Measurements from ENCODE around the gene NBEAL1. TPM values are rescaled to one million over a fixed set of nuclear protein-coding genes. Genes with fewer than 3 reads are reported as not detected.

The NBEAL1 gene
- total and polyA plus RNA-seq, 7 experiments from 2014 or later, result 6.2 to 15.9 (median 11.8) TPM

DNA sequence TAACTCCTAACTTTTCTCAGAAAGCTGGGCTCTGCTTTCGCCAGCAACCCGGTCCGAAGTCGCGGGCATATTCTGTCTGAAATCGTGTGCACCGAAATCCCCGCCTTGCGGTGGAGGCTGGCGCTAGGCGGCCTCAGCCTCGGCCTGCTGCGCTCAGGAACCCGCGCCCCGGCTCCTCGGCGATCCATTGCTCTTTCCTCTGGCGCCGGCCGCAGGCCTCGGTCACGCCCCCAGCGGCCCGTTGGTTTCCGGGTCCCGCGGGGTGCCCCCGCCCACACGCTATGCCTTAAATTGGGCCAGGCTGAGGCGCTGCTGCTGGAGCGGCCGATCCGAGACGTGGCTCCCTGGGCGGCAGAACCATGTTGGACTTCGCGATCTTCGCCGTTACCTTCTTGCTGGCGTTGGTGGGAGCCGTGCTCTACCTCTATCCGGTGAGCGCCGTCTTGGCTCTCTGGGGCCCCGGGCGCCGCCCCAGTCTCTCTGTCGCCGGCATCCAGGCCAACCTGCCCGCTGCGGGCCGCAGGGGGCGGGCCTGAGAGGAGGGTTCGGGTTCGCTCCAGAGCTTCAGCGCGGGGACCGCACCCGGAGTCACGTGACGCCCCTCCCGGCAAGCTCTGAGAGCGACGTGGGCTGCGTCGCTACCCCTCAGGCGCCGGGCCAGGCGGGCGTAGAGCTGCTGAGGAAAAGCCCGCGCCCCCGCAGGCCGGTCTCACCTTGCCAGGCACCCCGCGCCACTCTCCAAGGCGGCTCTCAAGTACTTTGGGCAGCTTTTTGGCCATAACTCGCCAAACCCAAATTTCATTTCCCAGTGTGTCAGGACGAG lies 224.2 kb downstream of the NBEAL1 start, which contains the start of gene CYP20A1:
Gene CYP20A1, plus strand, starts transcription at position 315 of the 823 bp plus-strand sequence. Its CDS starts 45 bp downstream, at position 360.
- Histone ChIP-seq H3K4me1 (ENCODE audit: control insufficient read depth in 2 of 2, insufficient read depth in 2 of 2, low read length in 2 of 2) (peaks cover 6 to 14% of the 10 kb centered on the region in 2 donors), H3K4me3 (ENCODE audit: low read length) (peak within 1 kb of the TSS; percentile 97), H3K27ac (ENCODE audit: low read depth, low read length) (peak within 1 kb of the TSS; percentile 98), H3K9me3 (ENCODE audit: control insufficient read depth in 2 of 3, low read length in 3 of 3) (no peaks in the 10 kb centered on the region), H3K36me3 (ENCODE audit: control insufficient read depth in 2 of 3, insufficient read depth in 3 of 3, low read length in 3 of 3) (peaks cover 0 to 18% (median 0%) of the 10 kb centered on the region in 3 experiments), H3K27me3 (ENCODE audit: control insufficient read depth in 2 of 2, insufficient read depth in 2 of 2, low read length in 2 of 2) (no peaks in the 10 kb centered on the region)
- CTCF ChIA-PET, result interaction anchor here (0.5 to 1.9 kb wide), 5 partner anchors 9 to 390 kb away, joined by 3 to 7 read pairs (median 3); no protein-coding TSS in a partner anchor
- POLR2A ChIA-PET, result interaction anchor here (0.6 to 2.7 kb wide), 12 partner anchors 10 to 1788 kb away, joined by 3 to 16 read pairs (median 3); partner anchors contain the start of genes CARF, TRAK2 and WDR12
- DNase-seq (peak; percentile 94 to 99 (median 98)), ATAC-seq (peak; percentile 91)
- Mint-ChIP-seq H3K9me3 (peaks cover 0 to 2% (median 0%) of the 10 kb centered on the region in 11 donors), H3K27me3 (no peaks in the 10 kb centered on the region), H3K27ac (peak within 1 kb of the TSS; percentile 96 to 100 (median 98)), H3K4me1 (peaks cover 25 to 45% (median 33%) of the 10 kb centered on the region in 7 donors), H3K36me3 (peaks cover 4 to 26% (median 23%) of the 10 kb centered on the region in 5 donors), H3K4me3 (peak within 1 kb of the TSS; percentile 90 to 100 (median 95))
- intact Hi-C loops (cut with micrococcal nuclease), result loop anchor here (1.0 to 10.0 kb wide), 18 partner anchors 14 to 1594 kb away; partner anchors contain the start of genes ABI2 (in 2 of the 2), BMPR2 (in 2 of the 2), FAM117B (in 2 of the 2) and NBEAL1 (in 2 of the 2)

DNA sequence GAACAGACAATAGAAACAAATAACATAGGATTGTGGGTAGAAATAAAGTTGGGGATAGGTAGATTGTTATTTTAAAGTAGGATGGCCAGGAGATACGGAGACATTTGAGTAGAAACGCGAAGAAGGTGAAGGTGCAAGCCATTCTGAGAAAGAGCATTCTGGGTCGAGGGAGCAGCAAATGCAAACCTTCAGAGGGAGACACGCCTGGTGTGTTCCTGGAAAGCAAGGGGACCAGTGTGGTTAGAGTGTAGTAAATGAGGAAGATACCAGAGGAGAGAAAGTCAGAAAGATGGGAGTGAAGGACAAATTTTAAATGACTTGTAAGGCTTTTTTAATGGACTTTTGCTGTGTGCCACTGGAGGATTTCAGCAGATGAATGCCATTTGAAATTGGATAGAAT lies 225.8 kb downstream of the NBEAL1 start:
- H3K27me3 ChIP-seq (ENCODE audit: control insufficient read depth in 2 of 2, insufficient read depth in 2 of 2, low read length in 2 of 2), result no peaks in the 10 kb centered on the region
- peak overlapping the region; percentile 63 to 100 (median 98) for H3K27ac Mint-ChIP-seq
- peaks cover 6 to 14% of the 10 kb centered on the region in 2 donors for H3K4me1 ChIP-seq (ENCODE audit: control insufficient read depth in 2 of 2, insufficient read depth in 2 of 2, low read length in 2 of 2)
- CTCF ChIA-PET, result interaction anchor here (1.0 kb wide), 1 partner anchor 11 kb away, joined by 4 read pairs; no protein-coding TSS in a partner anchor
- peak overlapping the region; percentile 98 for H3K27ac ChIP-seq (ENCODE audit: low read depth, low read length)
- peaks cover 0 to 24% (median 0%) of the 10 kb centered on the region in 3 experiments for H3K36me3 ChIP-seq (ENCODE audit: control insufficient read depth in 2 of 3, insufficient read depth in 3 of 3, low read length in 3 of 3)
- ATAC-seq (no peak), DNase-seq (no peak)
- intact Hi-C loops (cut with micrococcal nuclease), result no loop called here
- H3K4me3 ChIP-seq (ENCODE audit: low read length), result peak overlapping the region; percentile 97
- H3K9me3 ChIP-seq (ENCODE audit: control insufficient read depth in 2 of 3, low read length in 3 of 3), result no peaks in the 10 kb centered on the region
- H3K4me3 Mint-ChIP-seq, result peak overlapping the region; percentile 90 to 100 (median 95)
- H3K4me1 Mint-ChIP-seq, result peaks cover 27 to 55% (median 43%) of the 10 kb centered on the region in 7 donors
- H3K9me3 Mint-ChIP-seq, result peaks cover 0 to 2% (median 0%) of the 10 kb centered on the region in 11 donors
- no peaks in the 10 kb centered on the region for H3K27me3 Mint-ChIP-seq
- peaks cover 4 to 32% (median 28%) of the 10 kb centered on the region in 5 donors for H3K36me3 Mint-ChIP-seq
- POLR2A ChIA-PET, result interaction anchor here (0.6 to 0.9 kb wide), 3 partner anchors 329 to 490 kb away, joined by 3 to 4 read pairs (median 4); partner anchors contain the start of gene WDR12

DNA sequence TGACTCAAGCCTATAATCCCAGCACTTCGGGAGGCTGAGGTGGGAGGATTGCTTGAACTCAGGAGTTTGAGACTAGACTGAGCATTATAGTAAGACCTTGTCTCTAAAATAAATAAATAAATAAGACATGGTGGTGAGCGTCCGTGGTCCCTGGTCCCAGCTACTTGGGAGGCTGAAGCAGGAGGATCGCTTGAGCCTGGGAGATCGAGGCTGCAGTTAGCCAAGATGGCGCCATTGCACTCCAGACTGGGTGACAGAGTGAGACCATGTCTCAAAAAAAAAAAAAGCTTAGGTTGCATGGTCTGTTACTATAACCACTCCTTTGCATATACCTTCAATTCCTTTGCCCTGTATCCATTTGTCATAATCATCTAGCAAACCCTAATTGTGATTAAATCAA lies 227.8 kb downstream of the NBEAL1 start:
- H3K9me3 ChIP-seq (ENCODE audit: control insufficient read depth in 2 of 3, low read length in 3 of 3), result no peaks in the 10 kb centered on the region
- intact Hi-C loops (cut with micrococcal nuclease), result no loop called here
- no peak overlapping the region for H3K27ac ChIP-seq (ENCODE audit: low read depth, low read length)
- Mint-ChIP-seq H3K9me3 (peaks cover 0 to 2% (median 0%) of the 10 kb centered on the region in 11 donors), H3K36me3 (peaks cover 4 to 39% (median 32%) of the 10 kb centered on the region in 5 donors), H3K27me3 (no peaks in the 10 kb centered on the region), H3K4me1 (peaks cover 32 to 63% (median 48%) of the 10 kb centered on the region in 7 donors), H3K27ac (peak overlapping the region in 3 of 9 donors; percentile 10 to 46 (median 36)), H3K4me3 (peak overlapping the region in 1 of 10 donors; percentile 35)
- no peaks in the 10 kb centered on the region for H3K27me3 ChIP-seq (ENCODE audit: control insufficient read depth in 2 of 2, insufficient read depth in 2 of 2, low read length in 2 of 2)
- peaks cover 0 to 37% (median 8%) of the 10 kb centered on the region in 3 experiments for H3K36me3 ChIP-seq (ENCODE audit: control insufficient read depth in 2 of 3, insufficient read depth in 3 of 3, low read length in 3 of 3)
- H3K4me1 ChIP-seq (ENCODE audit: control insufficient read depth in 2 of 2, insufficient read depth in 2 of 2, low read length in 2 of 2), result peaks cover 6 to 14% of the 10 kb centered on the region in 2 donors
- ChIA-PET CTCF (interaction anchor here (0.5 kb wide), 1 partner anchor 191 kb away, joined by 3 read pairs; no protein-coding TSS in a partner anchor), POLR2A (interaction anchor here (1.2 kb wide), 1 partner anchor 21 kb away, joined by 5 read pairs; no protein-coding TSS in a partner anchor)
- DNase-seq (no peak), ATAC-seq (no peak)
- no peak overlapping the region for H3K4me3 ChIP-seq (ENCODE audit: low read length)

DNA sequence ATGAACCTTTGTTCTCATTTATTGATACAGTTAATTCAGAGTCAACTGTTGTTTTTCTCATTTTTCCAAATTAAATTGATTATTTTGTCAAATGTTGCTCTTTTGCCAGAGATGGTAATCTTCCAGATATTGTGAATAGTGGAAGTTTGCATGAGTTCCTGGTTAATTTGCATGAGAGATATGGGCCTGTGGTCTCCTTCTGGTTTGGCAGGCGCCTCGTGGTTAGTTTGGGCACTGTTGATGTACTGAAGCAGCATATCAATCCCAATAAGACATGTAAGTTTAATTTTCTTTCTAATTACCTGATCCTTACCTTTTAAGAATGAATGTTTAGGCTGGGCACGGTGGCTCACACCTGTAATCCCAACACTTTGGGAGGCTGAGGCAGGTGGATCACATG lies 232.0 kb downstream of the NBEAL1 start:
- ChIA-PET CTCF (interaction anchor here (0.6 kb wide), 1 partner anchor 11 kb away, joined by 3 read pairs; no protein-coding TSS in a partner anchor), POLR2A (no interaction called here)
- intact Hi-C loops (cut with micrococcal nuclease), result no loop called here
- Histone ChIP-seq H3K4me1 (ENCODE audit: control insufficient read depth in 2 of 2, insufficient read depth in 2 of 2, low read length in 2 of 2) (no peaks in the 10 kb centered on the region), H3K27me3 (ENCODE audit: control insufficient read depth in 2 of 2, insufficient read depth in 2 of 2, low read length in 2 of 2) (no peaks in the 10 kb centered on the region), H3K4me3 (ENCODE audit: low read length) (no peak overlapping the region), H3K27ac (ENCODE audit: low read depth, low read length) (no peak overlapping the region), H3K9me3 (ENCODE audit: control insufficient read depth in 2 of 3, low read length in 3 of 3) (no peaks in the 10 kb centered on the region), H3K36me3 (ENCODE audit: control insufficient read depth in 2 of 3, insufficient read depth in 3 of 3, low read length in 3 of 3) (peaks cover 0 to 58% (median 12%) of the 10 kb centered on the region in 3 experiments)
- peak overlapping the region in 1 of 9 donors; percentile 41 for H3K27ac Mint-ChIP-seq
- no peaks in the 10 kb centered on the region for H3K9me3 Mint-ChIP-seq
- ATAC-seq (no peak), DNase-seq (no peak)
- no peak overlapping the region for H3K4me3 Mint-ChIP-seq
- H3K4me1 Mint-ChIP-seq, result peaks cover 16 to 39% (median 27%) of the 10 kb centered on the region in 7 donors
- no peaks in the 10 kb centered on the region for H3K27me3 Mint-ChIP-seq
- H3K36me3 Mint-ChIP-seq, result peaks cover 0 to 35% (median 27%) of the 10 kb centered on the region in 5 donors

DNA sequence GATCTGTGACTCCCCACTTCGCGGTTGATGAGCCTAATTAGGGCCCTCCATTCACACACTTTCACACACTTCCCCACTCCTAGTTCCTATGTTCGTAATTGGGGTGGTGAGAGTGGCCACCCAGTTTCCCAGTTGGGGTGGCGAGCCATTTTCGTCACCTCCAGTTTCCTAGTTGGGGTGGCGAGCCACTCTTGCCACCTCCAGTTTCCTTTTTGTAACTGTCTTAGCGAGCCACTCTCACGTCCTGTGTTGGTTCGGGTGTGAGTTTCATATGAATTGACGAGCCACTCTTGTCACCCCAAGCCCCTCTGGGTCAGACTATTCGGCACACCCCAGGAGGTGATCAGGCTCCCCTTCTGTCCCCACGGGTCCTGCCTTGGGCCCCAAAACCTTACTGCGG lies 238.1 kb downstream of the NBEAL1 start:
- peaks cover 0 to 4% (median 0%) of the 10 kb centered on the region in 11 donors for H3K9me3 Mint-ChIP-seq
- H3K9me3 ChIP-seq (ENCODE audit: control insufficient read depth in 2 of 3, low read length in 3 of 3), result no peaks in the 10 kb centered on the region
- no peak overlapping the region for H3K27ac ChIP-seq (ENCODE audit: low read depth, low read length)
- no peaks in the 10 kb centered on the region for H3K4me1 ChIP-seq (ENCODE audit: control insufficient read depth in 2 of 2, insufficient read depth in 2 of 2, low read length in 2 of 2)
- no peaks in the 10 kb centered on the region for H3K27me3 ChIP-seq (ENCODE audit: control insufficient read depth in 2 of 2, insufficient read depth in 2 of 2, low read length in 2 of 2)
- ATAC-seq, result peak; percentile 4
- POLR2A ChIA-PET, result interaction anchor here (0.6 kb wide), 1 partner anchor 712 kb away, joined by 3 read pairs; no protein-coding TSS in a partner anchor
- CTCF ChIA-PET, result interaction anchor here (0.7 kb wide), 1 partner anchor 196 kb away, joined by 5 read pairs; no protein-coding TSS in a partner anchor
- no peak overlapping the region for H3K4me3 Mint-ChIP-seq
- H3K4me1 Mint-ChIP-seq, result peaks cover 0 to 13% (median 4%) of the 10 kb centered on the region in 7 donors
- peaks cover 7 to 77% (median 15%) of the 10 kb centered on the region in 3 experiments for H3K36me3 ChIP-seq (ENCODE audit: control insufficient read depth in 2 of 3, insufficient read depth in 3 of 3, low read length in 3 of 3)
- no peaks in the 10 kb centered on the region for H3K27me3 Mint-ChIP-seq
- H3K27ac Mint-ChIP-seq, result no peak overlapping the region
- H3K36me3 Mint-ChIP-seq, result peaks cover 8 to 56% (median 41%) of the 10 kb centered on the region in 5 donors
- no peak overlapping the region for H3K4me3 ChIP-seq (ENCODE audit: low read length)
- intact Hi-C loops (cut with micrococcal nuclease), result no loop called here
- DNase-seq, result no peak
